Progenitor cell of endocrine pancreas (in vitro differentiated cells): ENCODE measurements around the gene RPH3AL. TPM values are rescaled to one million over a fixed set of nuclear protein-coding genes. Genes with fewer than 3 reads are reported as not detected.

Source experiments
- DNase-seq: peaks from one replicate; pipeline ENCODE4 v3.0.0; 2021; ENCODE audit warnings: low spot score; ENCODE audit not compliant: unreplicated experiment
- H3K27ac Mint-ChIP-seq: 2 replicates; pipeline ENCODE4 v1.8.0; 2021; ENCODE audit warnings: mild to moderate bottlenecking, moderate library complexity, mixed read lengths
- H3K27me3 Mint-ChIP-seq: 2 replicates; pipeline ENCODE4 v1.8.0; 2021; ENCODE audit warnings: mixed read lengths
- H3K36me3 Mint-ChIP-seq: 2 replicates; pipeline ENCODE4 v1.8.0; 2022; ENCODE audit warnings: mixed read lengths; ENCODE audit not compliant: insufficient read depth
- H3K4me1 Mint-ChIP-seq: 2 replicates; pipeline ENCODE4 v1.8.0; 2021; ENCODE audit warnings: low read depth, mixed read lengths
- H3K4me3 Mint-ChIP-seq: 2 replicates; pipeline ENCODE4 v1.8.0; 2021; ENCODE audit warnings: low read depth, mild to moderate bottlenecking, moderate library complexity, mixed read lengths
- H3K9me3 Mint-ChIP-seq: 2 replicates; pipeline ENCODE4 v1.8.0; 2021; ENCODE audit warnings: low read depth, mixed read lengths
- total RNA-seq: library from RNA; stranded (reverse); gene quantifications from 2 replicates; pipeline ENCODE4 v1.2.1, GENCODE V29; 2021
- TF ChIP-seq, protein P1 (sequence below): fragments of 200-600 bp; sonication (generic); IDR thresholded peaks from one replicate; pipeline ENCODE4 v1.5.0; 2021; ENCODE audit warnings: antibody characterized with exemption, mild to moderate bottlenecking; ENCODE audit not compliant: unreplicated experiment

The RPH3AL gene
- total RNA-seq, 1 donor from 2014 or later, result 47.6 TPM

- Mint-ChIP-seq H3K27ac (no peak overlapping the region), H3K4me1 (peaks cover 30% of the 10 kb centered on the region), H3K4me3 (no peak overlapping the region), H3K27me3 (no peaks in the 10 kb centered on the region), H3K36me3 (no peaks in the 10 kb centered on the region), H3K9me3 (no peaks in the 10 kb centered on the region)
- DNase-seq, result no peak
- TF ChIP-seq, protein P1, sequence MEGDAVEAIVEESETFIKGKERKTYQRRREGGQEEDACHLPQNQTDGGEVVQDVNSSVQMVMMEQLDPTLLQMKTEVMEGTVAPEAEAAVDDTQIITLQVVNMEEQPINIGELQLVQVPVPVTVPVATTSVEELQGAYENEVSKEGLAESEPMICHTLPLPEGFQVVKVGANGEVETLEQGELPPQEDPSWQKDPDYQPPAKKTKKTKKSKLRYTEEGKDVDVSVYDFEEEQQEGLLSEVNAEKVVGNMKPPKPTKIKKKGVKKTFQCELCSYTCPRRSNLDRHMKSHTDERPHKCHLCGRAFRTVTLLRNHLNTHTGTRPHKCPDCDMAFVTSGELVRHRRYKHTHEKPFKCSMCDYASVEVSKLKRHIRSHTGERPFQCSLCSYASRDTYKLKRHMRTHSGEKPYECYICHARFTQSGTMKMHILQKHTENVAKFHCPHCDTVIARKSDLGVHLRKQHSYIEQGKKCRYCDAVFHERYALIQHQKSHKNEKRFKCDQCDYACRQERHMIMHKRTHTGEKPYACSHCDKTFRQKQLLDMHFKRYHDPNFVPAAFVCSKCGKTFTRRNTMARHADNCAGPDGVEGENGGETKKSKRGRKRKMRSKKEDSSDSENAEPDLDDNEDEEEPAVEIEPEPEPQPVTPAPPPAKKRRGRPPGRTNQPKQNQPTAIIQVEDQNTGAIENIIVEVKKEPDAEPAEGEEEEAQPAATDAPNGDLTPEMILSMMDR, result no peak
These were observed 14.7 kb downstream of the RPH3AL start for GRCh38 chr17:337866-338265.

- H3K4me1 Mint-ChIP-seq, result peaks cover 30% of the 10 kb centered on the region
These were observed 15.2 kb downstream of the RPH3AL start for GRCh38 chr17:337453-337852.

DNA sequence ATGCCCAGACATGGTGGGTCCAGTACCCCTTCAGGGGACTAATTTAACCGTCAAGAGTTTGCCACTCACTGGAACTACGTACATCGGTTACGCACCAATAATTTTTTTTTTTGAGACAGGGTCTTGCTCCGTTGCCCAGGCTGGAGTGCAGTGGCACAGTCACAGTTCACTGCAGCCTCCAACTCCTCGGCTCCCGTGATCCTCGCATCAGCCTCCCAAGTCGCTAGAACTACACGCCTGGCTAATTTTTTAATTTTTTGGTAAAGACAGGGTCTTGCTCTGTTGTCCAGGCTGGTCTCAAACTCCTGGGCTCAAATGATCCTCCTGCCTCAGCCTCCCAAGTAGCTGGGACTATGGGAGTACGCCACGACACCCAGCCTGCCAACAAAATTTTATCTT lies 15.6 kb downstream of the RPH3AL start:
- Mint-ChIP-seq H3K9me3 (no peaks in the 10 kb centered on the region), H3K4me3 (no peak overlapping the region), H3K36me3 (no peaks in the 10 kb centered on the region), H3K27ac (peak overlapping the region; percentile 84), H3K4me1 (peaks cover 30% of the 10 kb centered on the region), H3K27me3 (no peaks in the 10 kb centered on the region)
- TF ChIP-seq, protein P1, result no peak
- DNase-seq, result no peak

More at GRCh38 chr17:337453-337852, 15.2 kb downstream of the RPH3AL start:
- Mint-ChIP-seq H3K9me3 (no peaks in the 10 kb centered on the region), H3K27me3 (no peaks in the 10 kb centered on the region), H3K36me3 (no peaks in the 10 kb centered on the region), H3K4me3 (no peak overlapping the region), H3K27ac (no peak overlapping the region)
- no peak for DNase-seq
- TF ChIP-seq, protein P1, result no peak

- H3K36me3 Mint-ChIP-seq, result peaks cover 2% of the 10 kb centered on the region
- H3K4me3 Mint-ChIP-seq, result peak overlapping the region; percentile 19
- DNase-seq, result no peak
- no peaks in the 10 kb centered on the region for H3K9me3 Mint-ChIP-seq
- peak overlapping the region; percentile 84 for H3K27ac Mint-ChIP-seq
- H3K4me1 Mint-ChIP-seq, result peaks cover 30% of the 10 kb centered on the region
- no peaks in the 10 kb centered on the region for H3K27me3 Mint-ChIP-seq
- TF ChIP-seq, protein P1, result no peak
These were observed 16.2 kb downstream of the RPH3AL start for GRCh38 chr17:336110-337021.

DNA sequence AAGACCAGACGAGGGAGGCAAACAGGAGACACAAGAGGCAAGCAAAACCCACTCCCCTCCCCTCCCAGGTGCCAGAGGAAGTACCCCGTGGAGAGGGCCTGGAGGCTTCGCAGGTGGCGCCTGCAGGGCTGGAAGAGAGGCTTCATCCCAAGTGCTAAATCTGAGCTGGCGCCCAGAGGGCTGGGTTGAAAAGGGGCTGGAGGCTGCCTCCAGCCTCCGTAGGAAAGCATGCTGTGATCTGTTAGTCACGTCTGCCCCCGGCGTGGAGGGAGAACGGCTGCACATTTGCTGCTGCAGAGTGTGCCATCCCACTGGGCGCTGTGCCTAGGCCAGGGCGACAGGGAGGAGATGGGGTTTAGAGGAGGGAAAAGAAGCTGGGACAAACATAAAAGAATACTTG lies 16.9 kb downstream of the RPH3AL start:
- no peak for DNase-seq
- peaks cover 2% of the 10 kb centered on the region for H3K36me3 Mint-ChIP-seq
- TF ChIP-seq, protein P1, result no peak
- peaks cover 30% of the 10 kb centered on the region for H3K4me1 Mint-ChIP-seq
- H3K27ac Mint-ChIP-seq, result no peak overlapping the region
- H3K27me3 Mint-ChIP-seq, result no peaks in the 10 kb centered on the region
- no peaks in the 10 kb centered on the region for H3K9me3 Mint-ChIP-seq
- H3K4me3 Mint-ChIP-seq, result peak overlapping the region; percentile 19
